ENCODE data around the gene LONP1.
"Not testable (repeated sequence)": the region's sequence is repeated elsewhere in the genome, so short reads cannot be mapped to it uniquely, and the experiment has no call there.

- not testable (repeated sequence) for TF ChIP-seq CTCF (IDR thresholded peaks at IDR 0.05; ENCODE audit: borderline replicate concordance, extremely low read depth, low read length, poor library complexity, severe bottlenecking); EZH2 (IDR thresholded peaks at IDR 0.05; ENCODE audit: borderline replicate concordance, low read depth, low read length, severe bottlenecking)
Measured at GRCh38 chr19:5688262-5688881, 31.6 kb downstream of the LONP1 start.
